Lower lobe of right lung (tissue), 2 donors: ENCODE results near the gene AP4S1. TPM values are rescaled to one million over a fixed set of nuclear protein-coding genes. Genes with fewer than 3 reads are reported as not detected.
"Not testable (repeated sequence)": the region's sequence is repeated elsewhere in the genome, so short reads cannot be mapped to it uniquely, and the experiment has no call there.

ENCODE experiments used
- ATAC-seq, 2 donors: fragments of 200-7000 bp; cut with Tn5 transposase; one replicate each; pipeline ENCODE4 v1.9.1; 2020 to 2022; ENCODE audit warnings: mild to moderate bottlenecking in 2 of 2, moderate library complexity in 2 of 2
- DNase-seq: peaks from one replicate; pipeline ENCODE4 v3.0.0-alpha.2; 2020
- H3K27ac ChIP-seq: fragments of 200-600 bp; one replicate; pipeline ENCODE4 v1.8.0; 2022
- H3K27me3 ChIP-seq: fragments of 200-600 bp; one replicate; pipeline ENCODE4 v1.8.0; 2022; ENCODE audit warnings: low read depth
- H3K36me3 ChIP-seq: fragments of 200-600 bp; one replicate; pipeline ENCODE4 v1.8.0; 2022; ENCODE audit warnings: mild to moderate bottlenecking
- H3K4me1 ChIP-seq: fragments of 200-600 bp; one replicate; pipeline ENCODE4 v1.8.0; 2022
- H3K4me3 ChIP-seq: fragments of 200-600 bp; one replicate; pipeline ENCODE4 v1.8.0; 2022; ENCODE audit warnings: mild to moderate bottlenecking
- H3K9me3 ChIP-seq: fragments of 200-600 bp; one replicate; pipeline ENCODE4 v1.8.0; 2022
- CTCF ChIP-seq: fragments of 200-600 bp; IDR thresholded peaks from one replicate; pipeline ENCODE4 v1.8.0; 2022; ENCODE audit warnings: antibody characterized with exemption, mild to moderate bottlenecking
- intact Hi-C: fragments of 100-400 bp; cut with DNase I; formaldehyde crosslinking; loops from one replicate; pipeline ENCODE4 v1.11.0; 2022
- total RNA-seq: library from RNA; stranded (reverse); fragmentation: NEBNext Ultra II Directional; extraction: Animal tissue kit (Norgen Biotek cat#: 25700); gene quantifications from one replicate; pipeline ENCODE4 v1.2.1, GENCODE V29; 2021
- donor health status: DM: no; HTN: yes; CAD: no; lungs with severe emphysema.

The AP4S1 gene
- total RNA-seq, 1 donor from 2014 or later = 8.6 TPM

GRCh38 chr14:31084385-31084784 is 58.9 kb downstream of the AP4S1 start:
- no peak overlapping the region for H3K4me3 ChIP-seq
- H3K27me3 ChIP-seq = no peaks in the 10 kb centered on the region
- TF ChIP-seq CTCF = no peak
- DNase-seq = no peak
- ATAC-seq = peak; percentile 55 to 73
- H3K4me1 ChIP-seq = no peaks in the 10 kb centered on the region
- H3K36me3 ChIP-seq = peaks cover 11% of the 10 kb centered on the region
- no peaks in the 10 kb centered on the region for H3K9me3 ChIP-seq
- intact Hi-C loops = no loop called here
- H3K27ac ChIP-seq = no peak overlapping the region

GRCh38 chr14:31085027-31085426 is 59.6 kb downstream of the AP4S1 start:
- intact Hi-C loops = no loop called here
- peaks cover under 1% of the 10 kb centered on the region for H3K4me1 ChIP-seq
- no peak for DNase-seq
- TF ChIP-seq CTCF = no peak
- peaks cover 11% of the 10 kb centered on the region for H3K36me3 ChIP-seq
- ATAC-seq = no peak
- no peaks in the 10 kb centered on the region for H3K27me3 ChIP-seq
- no peak overlapping the region for H3K4me3 ChIP-seq
- H3K27ac ChIP-seq = no peak overlapping the region
- no peaks in the 10 kb centered on the region for H3K9me3 ChIP-seq

GRCh38 chr14:31086466-31086865 is 61.0 kb downstream of the AP4S1 start:
- H3K36me3 ChIP-seq, intact Hi-C loops, DNase-seq, H3K4me3 ChIP-seq, H3K9me3 ChIP-seq, H3K27ac ChIP-seq, H3K27me3 ChIP-seq, ATAC-seq: not testable (repeated sequence)
- peaks cover 15% of the 10 kb centered on the region for H3K4me1 ChIP-seq

- H3K36me3 ChIP-seq = no peaks in the 10 kb centered on the region
- DNase-seq (no peak), ATAC-seq (peak; percentile 91 to 93)
- no peaks in the 10 kb centered on the region for H3K9me3 ChIP-seq
- no peak overlapping the region for H3K4me3 ChIP-seq
- intact Hi-C loops = no loop called here
- no peak for TF ChIP-seq CTCF
- H3K27ac ChIP-seq = peak overlapping the region; percentile 73
- H3K4me1 ChIP-seq = peaks cover 16% of the 10 kb centered on the region
- no peaks in the 10 kb centered on the region for H3K27me3 ChIP-seq
Measured at GRCh38 chr14:31090883-31091764, 65.7 kb downstream of the AP4S1 start.

- ATAC-seq (no peak), DNase-seq (no peak)
- H3K27me3 ChIP-seq = no peaks in the 10 kb centered on the region
- no peaks in the 10 kb centered on the region for H3K9me3 ChIP-seq
- peaks cover 16% of the 10 kb centered on the region for H3K4me1 ChIP-seq
- no peak for TF ChIP-seq CTCF
- peaks cover 6% of the 10 kb centered on the region for H3K36me3 ChIP-seq
- no peak overlapping the region for H3K27ac ChIP-seq
- no peak overlapping the region for H3K4me3 ChIP-seq
- intact Hi-C loops = no loop called here
Measured at GRCh38 chr14:31092160-31092708, 66.8 kb downstream of the AP4S1 start.

- intact Hi-C loops, H3K27ac ChIP-seq, H3K4me3 ChIP-seq, ATAC-seq, DNase-seq, H3K9me3 ChIP-seq, H3K27me3 ChIP-seq: not testable (repeated sequence)
- H3K4me1 ChIP-seq = peaks cover 16% of the 10 kb centered on the region
- peaks cover 26% of the 10 kb centered on the region for H3K36me3 ChIP-seq
Measured at GRCh38 chr14:31093884-31094839, 68.7 kb downstream of the AP4S1 start.

GRCh38 chr14:31095817-31096216 is 70.4 kb downstream of the AP4S1 start:
- ATAC-seq, H3K4me1 ChIP-seq, H3K9me3 ChIP-seq, H3K27me3 ChIP-seq, H3K27ac ChIP-seq, intact Hi-C loops, H3K4me3 ChIP-seq, DNase-seq: not testable (repeated sequence)
- peaks cover 42% of the 10 kb centered on the region for H3K36me3 ChIP-seq
